Measurements from ENCODE around the gene ZNF665.

GRCh38 chr19:53237114-53237777 lies 44.1 kb upstream of the ZNF665 start:
- no peak for TF ChIP-seq POU6F1 (CRISPR knock-in tag; IDR thresholded peaks at IDR 0.05; ENCODE audit: borderline replicate concordance, low read depth)
- no peak for TF ChIP-seq BACH2 (CRISPR knock-in tag; IDR thresholded peaks at IDR 0.05; ENCODE audit: borderline replicate concordance)
- no peak for TF ChIP-seq OSR1 (CRISPR knock-in tag; IDR thresholded peaks at IDR 0.05)
- no peak for TF ChIP-seq ARNTL (CRISPR knock-in tag; IDR thresholded peaks at IDR 0.05; ENCODE audit: borderline replicate concordance, low read depth)
- TF ChIP-seq, protein P1, sequence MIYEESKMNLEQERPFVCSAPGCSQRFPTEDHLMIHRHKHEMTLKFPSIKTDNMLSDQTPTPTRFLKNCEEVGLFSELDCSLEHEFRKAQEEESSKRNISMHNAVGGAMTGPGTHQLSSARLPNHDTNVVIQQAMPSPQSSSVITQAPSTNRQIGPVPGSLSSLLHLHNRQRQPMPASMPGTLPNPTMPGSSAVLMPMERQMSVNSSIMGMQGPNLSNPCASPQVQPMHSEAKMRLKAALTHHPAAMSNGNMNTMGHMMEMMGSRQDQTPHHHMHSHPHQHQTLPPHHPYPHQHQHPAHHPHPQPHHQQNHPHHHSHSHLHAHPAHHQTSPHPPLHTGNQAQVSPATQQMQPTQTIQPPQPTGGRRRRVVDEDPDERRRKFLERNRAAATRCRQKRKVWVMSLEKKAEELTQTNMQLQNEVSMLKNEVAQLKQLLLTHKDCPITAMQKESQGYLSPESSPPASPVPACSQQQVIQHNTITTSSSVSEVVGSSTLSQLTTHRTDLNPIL (CRISPR knock-in tag; IDR thresholded peaks at IDR 0.05; ENCODE audit: low read depth): no peak
- TF ChIP-seq RARB (CRISPR knock-in tag; IDR thresholded peaks at IDR 0.05): no peak
- TF ChIP-seq ESRRG (CRISPR knock-in tag; IDR thresholded peaks at IDR 0.05): no peak
- TF ChIP-seq ZFP3 (CRISPR knock-in tag; IDR thresholded peaks at IDR 0.05): no peak
- TF ChIP-seq ZFP30 (CRISPR knock-in tag; IDR thresholded peaks at IDR 0.05): no peak
- no peak for TF ChIP-seq ZC3H10 (CRISPR knock-in tag; IDR thresholded peaks at IDR 0.05)
- no peak for TF ChIP-seq ZNF70 (CRISPR knock-in tag; IDR thresholded peaks at IDR 0.05)
- TF ChIP-seq ZNF8 (CRISPR knock-in tag; IDR thresholded peaks at IDR 0.05): no peak

All from SK-N-SH treated with all-trans-retinoic acid at 6 μM for 48 hours (cell line).